Endothelial cell of umbilical vein (primary cell): ENCODE measurements around the gene PRLR. TPM values are rescaled to one million over a fixed set of nuclear protein-coding genes. Genes with fewer than 3 reads are reported as not detected.

Source experiments
- BruUV-seq: library from RNA; stranded (reverse); fragments of 400-500 nt; replicated peaks from 2 replicates; lab custom pipeline; 2021; lab: Mats Ljungman, UMichigan
- CTCF ChIA-PET: fragments of 300-600, 350-600 bp; sonication (Branson Sonifier 250); formaldehyde crosslinking; loops from one replicate; lab custom pipeline; 2021; ENCODE audit warnings: antibody characterized with exemption, inconsistent platforms; lab: Charles Lee
- POLR2A ChIA-PET: fragments of 300-600, 350-600 bp; sonication (Branson Sonifier 250); formaldehyde crosslinking; loops from one replicate; lab custom pipeline; 2021; ENCODE audit warnings: antibody characterized with exemption, inconsistent platforms; lab: Charles Lee
- DNase-seq: peaks from one replicate; pipeline ENCODE4 v3.0.0-alpha.2; 2011; ENCODE audit warnings: low read depth, low spot score
- FAIRE-seq: peaks from 2 replicates; lab custom pipeline; 2011; peaks lifted over from hg19 to GRCh38; lab: Jason Lieb, UNC
- H2AFZ ChIP-seq: 2 replicates; pipeline ENCODE4 v1.6.0; 2012; ENCODE audit warnings: low read depth, low read length, control low read depth, inconsistent platforms
- H3K27ac ChIP-seq: 2 replicates; pipeline ENCODE4 v1.5.1; 2011; ENCODE audit warnings: low read depth, mild to moderate bottlenecking, control low read depth, low read length, moderate library complexity; ENCODE audit not compliant: insufficient read depth
- H3K27me3 ChIP-seq, 2 experiments: 2 replicates each; pipeline versions ENCODE4 v1.6.0 to v1.6.1; 2011; ENCODE audit warnings: low read length in 2 of 2, mixed read lengths in 1 of 2; ENCODE audit not compliant: control insufficient read depth in 2 of 2, insufficient read depth in 2 of 2
- H3K36me3 ChIP-seq, 2 experiments: 2 replicates in 1 of 2; 3 replicates in 1 of 2; pipeline ENCODE4 v1.5.1; 2011; ENCODE audit warnings: low read length in 2 of 2, mild to moderate bottlenecking in 1 of 2, moderate library complexity in 1 of 2; ENCODE audit not compliant: control insufficient read depth in 2 of 2, insufficient read depth in 2 of 2; ENCODE audit errors: extremely low read depth in 1 of 2
- H3K4me1 ChIP-seq: 3 replicates; pipeline ENCODE4 v1.5.1; 2011; ENCODE audit warnings: mild to moderate bottlenecking, low read length; ENCODE audit not compliant: control insufficient read depth, insufficient read depth; ENCODE audit errors: extremely low read depth
- H3K4me2 ChIP-seq: 2 replicates; pipeline ENCODE4 v1.6.1; 2011; ENCODE audit warnings: low read length, control low read depth, mixed read lengths; ENCODE audit not compliant: insufficient read depth
- H3K4me3 ChIP-seq, 3 experiments: fragments of 200-600 bp in 1 of 3; sonication (generic), shearing (Covaris generic) in 1 of 3; replicated peaks in 1 of 3; 2 replicates each; pipeline ENCODE4 v1.5.1; 2011 to 2016; ENCODE audit warnings: control low read depth in 3 of 3, low read length in 3 of 3, mild to moderate bottlenecking in 2 of 3, inconsistent platforms in 1 of 3, low read depth in 1 of 3, moderate library complexity in 1 of 3; ENCODE audit not compliant: insufficient read depth in 1 of 3
- H3K79me2 ChIP-seq: 2 replicates; pipeline ENCODE4 v1.6.0; 2012; ENCODE audit warnings: low read length, inconsistent platforms; ENCODE audit not compliant: control insufficient read depth, insufficient read depth
- H3K9ac ChIP-seq: replicated peaks from 2 replicates; pipeline ENCODE3; 2011; ENCODE audit warnings: low read length, control low read depth; ENCODE audit not compliant: insufficient read depth; ENCODE audit errors: extremely low read depth
- H3K9me1 ChIP-seq: replicated peaks from 3 replicates; pipeline ENCODE4 v1.6.0; 2011; ENCODE audit warnings: mild to moderate bottlenecking, low read length; ENCODE audit not compliant: control insufficient read depth, insufficient read depth; ENCODE audit errors: extremely low read depth
- H3K9me3 ChIP-seq: replicated peaks from 2 replicates; pipeline ENCODE4 v1.5.1; 2012; ENCODE audit warnings: low read length, inconsistent platforms; ENCODE audit not compliant: control insufficient read depth, insufficient read depth
- H4K20me1 ChIP-seq: replicated peaks from 2 replicates; pipeline ENCODE3; 2011; ENCODE audit warnings: mild to moderate bottlenecking, low read length; ENCODE audit not compliant: control insufficient read depth, insufficient read depth; ENCODE audit errors: extremely low read depth
- EZH2 ChIP-seq: IDR thresholded peaks from 2 replicates; pipeline ENCODE4 v1.6.1; 2012; ENCODE audit warnings: borderline replicate concordance, low read depth, mild to moderate bottlenecking, moderate library complexity, low read length, inconsistent platforms; ENCODE audit not compliant: severe bottlenecking
- FOS ChIP-seq: IDR thresholded peaks from 2 replicates; pipeline ENCODE4 v1.6.1; 2011; ENCODE audit warnings: mild to moderate bottlenecking, low read length, moderate library complexity, borderline replicate concordance; ENCODE audit not compliant: insufficient read depth
- GATA2 ChIP-seq: IDR thresholded peaks from 2 replicates; pipeline ENCODE4 v1.7.0; 2011; ENCODE audit warnings: low read depth, mild to moderate bottlenecking, moderate library complexity, mixed read lengths, low read length; ENCODE audit not compliant: insufficient read length, insufficient read depth
- JUN ChIP-seq: IDR thresholded peaks from 2 replicates; pipeline ENCODE4 v1.6.1; 2011; ENCODE audit warnings: borderline replicate concordance, low read depth; ENCODE audit not compliant: insufficient read length, insufficient read depth
- MYC ChIP-seq: IDR thresholded peaks from one replicate; pipeline ENCODE4 v1.6.1; 2011; ENCODE audit warnings: mild to moderate bottlenecking, low read depth, low read length
- POLR2A ChIP-seq: IDR thresholded peaks from 2 replicates; pipeline ENCODE4 v1.6.1; 2012; ENCODE audit warnings: low read depth, mild to moderate bottlenecking, control low read depth, low read length
- POLR2AphosphoS5 ChIP-seq: IDR thresholded peaks from 2 replicates; pipeline ENCODE4 v1.6.1; 2012; ENCODE audit warnings: low read depth, mild to moderate bottlenecking, control low read depth, low read length, moderate library complexity; ENCODE audit not compliant: insufficient read depth
- dilution Hi-C: fragments of 300-500 bp; cut with MboI; formaldehyde crosslinking; loops from one replicate; pipeline ENCODE4 v1.15.0; 2019; ENCODE audit warnings: low sequenced_read_pairs; ENCODE audit not compliant: extremely low pct_ligation_motif_present
- intact Hi-C: fragments of 100-400 bp; cut with micrococcal nuclease; formaldehyde crosslinking; loops from one replicate; pipeline ENCODE4 v1.10.0; 2022
- polyA plus RNA-seq, 4 experiments: library from polyadenylated mRNA; depleted of rRNA in 3 of 4; stranded (reverse) in 3 of 4; unstranded in 1 of 4; fragments of >200 nt; gene quantifications; 2 replicates each; pipeline versions ENCODE4 v1.2.1 to v1.2.3, GENCODE V29; 2011 to 2012; ENCODE audit warnings: missing spikeins in 1 of 4
- total RNA-seq: library from RNA; stranded (reverse); gene quantifications from 2 replicates; pipeline ENCODE4 v1.2.3, GENCODE V29; 2021
- TF ChIP-seq, protein P1 (sequence below), 2 donors: IDR thresholded peaks; 1 replicate in 1 of 2; 2 replicates in 1 of 2; pipeline ENCODE4 v1.5.1; 2011; ENCODE audit warnings: low read length in 2 of 2, mild to moderate bottlenecking in 2 of 2, moderate library complexity in 2 of 2, control low read depth in 1 of 2, inconsistent platforms in 1 of 2, low read depth in 1 of 2; ENCODE audit not compliant: insufficient read depth in 1 of 2; ENCODE audit errors: extremely low read depth in 1 of 2
- TF ChIP-seq, protein P2 (sequence below): IDR thresholded peaks from 2 replicates; pipeline ENCODE4 v1.6.1; 2011; ENCODE audit not compliant: insufficient read depth, insufficient read length

Gene PRLR
- total and polyA plus RNA-seq, 2 donors (not counting 3 experiments of a cell fraction or from before 2014, with no cell fraction given) = not detected

DNA sequence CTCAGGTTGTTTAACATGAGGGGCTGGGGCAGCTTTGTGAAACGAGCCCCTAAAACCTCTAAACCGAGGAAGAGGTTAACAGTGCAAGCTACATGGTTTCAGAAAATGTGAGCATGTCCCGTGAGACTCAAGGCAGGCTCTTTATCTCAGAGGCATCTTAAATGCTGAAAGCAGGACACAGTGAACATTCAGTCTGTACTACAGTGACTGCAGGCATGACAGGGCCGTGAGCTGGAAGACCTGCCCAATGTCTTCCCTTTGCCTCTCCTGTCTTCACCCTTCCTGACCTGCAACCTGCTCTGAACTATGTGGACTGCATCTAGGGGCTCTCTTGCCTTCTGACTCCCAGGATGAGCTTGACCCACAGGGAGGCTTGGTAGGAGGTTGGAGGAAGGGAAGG lies 58.3 kb downstream of the PRLR start:
- BruUV-seq = no TSS peak
- no peaks in the 10 kb centered on the region for H3K4me1 ChIP-seq
- no peaks in the 10 kb centered on the region for H3K36me3 ChIP-seq
- H3K79me2 ChIP-seq = no peaks in the 10 kb centered on the region
- ChIA-PET CTCF (no interaction called here), POLR2A (no interaction called here)
- H3K9me1 ChIP-seq = no peaks in the 10 kb centered on the region
- FAIRE-seq = no peak
- dilution Hi-C loops (no loop called here), intact Hi-C loops (no loop called here)
- no peak overlapping the region for H3K9ac ChIP-seq
- no peak overlapping the region for H3K27ac ChIP-seq
- TF ChIP-seq GATA2 (no peak), EZH2 (no peak), POLR2AphosphoS5 (no peak), JUN (no peak), MYC (no peak), FOS (no peak), POLR2A (no peak)
- TF ChIP-seq, protein P1, sequence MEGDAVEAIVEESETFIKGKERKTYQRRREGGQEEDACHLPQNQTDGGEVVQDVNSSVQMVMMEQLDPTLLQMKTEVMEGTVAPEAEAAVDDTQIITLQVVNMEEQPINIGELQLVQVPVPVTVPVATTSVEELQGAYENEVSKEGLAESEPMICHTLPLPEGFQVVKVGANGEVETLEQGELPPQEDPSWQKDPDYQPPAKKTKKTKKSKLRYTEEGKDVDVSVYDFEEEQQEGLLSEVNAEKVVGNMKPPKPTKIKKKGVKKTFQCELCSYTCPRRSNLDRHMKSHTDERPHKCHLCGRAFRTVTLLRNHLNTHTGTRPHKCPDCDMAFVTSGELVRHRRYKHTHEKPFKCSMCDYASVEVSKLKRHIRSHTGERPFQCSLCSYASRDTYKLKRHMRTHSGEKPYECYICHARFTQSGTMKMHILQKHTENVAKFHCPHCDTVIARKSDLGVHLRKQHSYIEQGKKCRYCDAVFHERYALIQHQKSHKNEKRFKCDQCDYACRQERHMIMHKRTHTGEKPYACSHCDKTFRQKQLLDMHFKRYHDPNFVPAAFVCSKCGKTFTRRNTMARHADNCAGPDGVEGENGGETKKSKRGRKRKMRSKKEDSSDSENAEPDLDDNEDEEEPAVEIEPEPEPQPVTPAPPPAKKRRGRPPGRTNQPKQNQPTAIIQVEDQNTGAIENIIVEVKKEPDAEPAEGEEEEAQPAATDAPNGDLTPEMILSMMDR (IDR thresholded peaks at IDR 0.05; ENCODE audit: extremely low read depth in 1 of 2, insufficient read depth in 1 of 2, low read depth in 1 of 2, low read length in 2 of 2) = no peak
- TF ChIP-seq, protein P2, sequence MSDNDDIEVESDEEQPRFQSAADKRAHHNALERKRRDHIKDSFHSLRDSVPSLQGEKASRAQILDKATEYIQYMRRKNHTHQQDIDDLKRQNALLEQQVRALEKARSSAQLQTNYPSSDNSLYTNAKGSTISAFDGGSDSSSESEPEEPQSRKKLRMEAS = no peak
- H3K9me3 ChIP-seq = no peaks in the 10 kb centered on the region
- H3K4me3 ChIP-seq = no peak overlapping the region
- H3K27me3 ChIP-seq = no peaks in the 10 kb centered on the region
- no peak overlapping the region for H3K4me2 ChIP-seq
- H4K20me1 ChIP-seq = no peaks in the 10 kb centered on the region
- DNase-seq = no peak
- no peak overlapping the region for H2AFZ ChIP-seq
